T-helper 17 cell (primary cell): ENCODE measurements around the gene SOX13. TPM values are rescaled to one million over a fixed set of nuclear protein-coding genes. Genes with fewer than 3 reads are reported as not detected.

Source experiments
- ATAC-seq: fragments of 150-1000 bp; cut with Tn5 transposase; 2 replicates; pipeline ENCODE4 v1.10.0; 2021; ENCODE audit warnings: mild to moderate bottlenecking, moderate library complexity
- DNase-seq, 3 donors: peaks; one replicate each; pipeline versions ENCODE4 v3.0.0 to v3.0.0-alpha.2; 2020 to 2021
- H3K9me3 ChIP-seq: one replicate; pipeline ENCODE4 v1.7.0; 2013; ENCODE audit warnings: low read length, mild to moderate bottlenecking; ENCODE audit not compliant: control insufficient read depth, poor library complexity, severe bottlenecking
- H3K27ac Mint-ChIP-seq: one replicate; pipeline ENCODE4 v1.8.0; 2022; ENCODE audit warnings: mild to moderate bottlenecking, moderate library complexity, mixed read lengths
- H3K27me3 Mint-ChIP-seq: one replicate; pipeline ENCODE4 v1.8.0; 2022; ENCODE audit warnings: mixed read lengths
- H3K36me3 Mint-ChIP-seq: one replicate; pipeline ENCODE4 v1.8.0; 2022; ENCODE audit warnings: low read depth, mixed read lengths
- H3K4me1 Mint-ChIP-seq: one replicate; pipeline ENCODE4 v1.8.0; 2022; ENCODE audit warnings: mild to moderate bottlenecking, mixed read lengths
- H3K4me3 Mint-ChIP-seq: one replicate; pipeline ENCODE4 v1.8.0; 2022; ENCODE audit warnings: mild to moderate bottlenecking, moderate library complexity, mixed read lengths
- total RNA-seq, 4 donors: library from RNA in 2 of 4; stranded (reverse) in 2 of 4; gene quantifications; one replicate each; pipeline ENCODE4 v1.2.3 and lab custom pipeline; 2022 to 2026

SOX13 gene
- total RNA-seq, 2 donors from 2014 or later, result 1.3 to 6.3 TPM

GRCh38 chr1:204172404-204173029 is 99.6 kb downstream of the SOX13 start:
- H3K36me3 Mint-ChIP-seq, result no peaks in the 10 kb centered on the region
- DNase-seq, result no peak
- no peak overlapping the region for H3K27ac Mint-ChIP-seq
- ATAC-seq, result no peak
- H3K4me1 Mint-ChIP-seq, result no peaks in the 10 kb centered on the region
- peaks cover 8% of the 10 kb centered on the region for H3K9me3 ChIP-seq
- no peaks in the 10 kb centered on the region for H3K27me3 Mint-ChIP-seq
- no peak overlapping the region for H3K4me3 Mint-ChIP-seq

DNA sequence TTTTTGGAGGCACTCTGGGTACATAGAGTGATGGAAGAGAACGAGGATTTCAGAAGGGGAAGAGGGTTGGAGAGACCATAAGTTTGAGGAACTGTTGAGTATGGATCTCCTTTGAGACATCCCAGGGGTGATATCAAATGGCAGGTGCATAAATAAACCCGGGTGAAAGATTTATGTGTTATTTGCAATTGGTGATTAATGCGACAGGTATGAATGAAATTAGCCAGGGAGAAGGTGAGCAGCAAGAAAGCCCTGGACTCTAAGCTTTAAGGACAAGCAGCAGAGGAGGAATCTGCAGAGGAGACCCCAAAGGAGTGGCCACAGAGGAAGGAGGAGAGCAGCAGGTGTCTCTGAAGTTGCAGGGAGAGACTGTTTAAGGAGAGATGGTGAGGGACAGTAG is 102.0 kb downstream of the SOX13 start:
- DNase-seq (no peak), ATAC-seq (no peak)
- peaks cover 8% of the 10 kb centered on the region for H3K9me3 ChIP-seq
- H3K27me3 Mint-ChIP-seq, result no peaks in the 10 kb centered on the region
- H3K4me1 Mint-ChIP-seq, result no peaks in the 10 kb centered on the region
- H3K27ac Mint-ChIP-seq, result no peak overlapping the region
- H3K36me3 Mint-ChIP-seq, result no peaks in the 10 kb centered on the region
- H3K4me3 Mint-ChIP-seq, result no peak overlapping the region

DNA sequence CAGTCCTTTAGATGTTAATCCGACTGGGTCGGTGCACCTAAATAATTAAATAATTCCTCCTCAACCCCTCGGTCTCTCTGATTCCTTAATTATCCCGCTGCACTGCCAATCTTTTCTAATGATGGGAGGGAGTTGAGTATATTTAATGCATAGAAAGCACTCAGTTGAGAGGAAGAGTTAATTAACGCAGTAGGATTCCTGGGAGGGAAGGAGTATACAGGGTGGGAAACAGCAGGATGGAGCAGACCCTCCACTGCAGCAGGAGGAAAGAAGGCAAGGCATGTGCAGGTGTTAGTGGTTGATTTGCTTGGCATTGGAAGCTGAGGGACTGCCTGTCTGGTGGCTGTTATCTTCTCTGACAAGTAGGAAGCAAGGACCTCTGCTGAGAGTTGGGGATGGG is 103.1 kb downstream of the SOX13 start:
- no peak for DNase-seq
- H3K4me1 Mint-ChIP-seq, result no peaks in the 10 kb centered on the region
- no peaks in the 10 kb centered on the region for H3K9me3 ChIP-seq
- H3K27me3 Mint-ChIP-seq, result no peaks in the 10 kb centered on the region
- no peak overlapping the region for H3K4me3 Mint-ChIP-seq
- ATAC-seq, result no peak
- H3K27ac Mint-ChIP-seq, result no peak overlapping the region
- H3K36me3 Mint-ChIP-seq, result no peaks in the 10 kb centered on the region

DNA sequence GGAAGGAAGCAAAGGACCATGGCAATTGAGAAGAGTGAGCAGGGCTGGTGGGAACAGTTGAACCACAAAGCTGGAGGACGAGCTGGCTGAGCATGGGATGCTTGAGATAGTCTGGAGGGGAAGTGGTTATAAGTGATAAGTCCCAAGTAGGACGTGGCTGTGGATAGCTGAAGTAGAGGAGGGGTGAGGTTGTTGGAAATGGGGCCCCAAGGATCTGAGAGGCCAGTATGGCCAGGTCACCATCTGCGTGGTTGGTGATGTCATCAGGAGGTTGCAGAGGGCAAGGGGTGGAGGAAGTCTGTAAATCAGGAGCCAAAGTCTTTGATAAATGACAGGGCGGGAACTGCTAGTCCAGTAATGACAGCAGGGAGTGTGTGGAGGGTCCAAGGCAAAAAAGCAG is 104.2 kb downstream of the SOX13 start:
- ATAC-seq (no peak), DNase-seq (no peak)
- Mint-ChIP-seq H3K27me3 (no peaks in the 10 kb centered on the region), H3K4me3 (no peak overlapping the region), H3K27ac (no peak overlapping the region), H3K4me1 (no peaks in the 10 kb centered on the region), H3K36me3 (no peaks in the 10 kb centered on the region)
- no peaks in the 10 kb centered on the region for H3K9me3 ChIP-seq

Other genes starting within 250 kb of the SOX13 start
- gene SNRPE, start 211.5 kb upstream of the SOX13 start, total RNA-seq, result 10 to 100 TPM; 47.2 to 50.1 TPM
- 10 to 100 TPM in 1 of 2 donors, 1 to 10 TPM in 1; 8.9 to 12.7 TPM for gene ETNK2, start 78.9 kb downstream of the SOX13 start, total RNA-seq
- gene REN, start 93.2 kb downstream of the SOX13 start, total RNA-seq, result not detected
- under 1 TPM in 1 of 2 donors, not detected in 1; 0.50 TPM for gene KISS1, start 123.4 kb downstream of the SOX13 start, total RNA-seq
- under 1 TPM in 1 of 2 donors, not detected in 1; 0.45 TPM for gene GOLT1A, start 140.9 kb downstream of the SOX13 start, total RNA-seq